ENCODE results near the gene TATDN3. TPM values are rescaled to one million over a fixed set of nuclear protein-coding genes. Genes with fewer than 3 reads are reported as not detected.

The TATDN3 gene
- polyA plus RNA-seq, 1 donor (not counting 4 experiments of a cell fraction or from before 2014, with no cell fraction given), result 11.6 TPM

DNA sequence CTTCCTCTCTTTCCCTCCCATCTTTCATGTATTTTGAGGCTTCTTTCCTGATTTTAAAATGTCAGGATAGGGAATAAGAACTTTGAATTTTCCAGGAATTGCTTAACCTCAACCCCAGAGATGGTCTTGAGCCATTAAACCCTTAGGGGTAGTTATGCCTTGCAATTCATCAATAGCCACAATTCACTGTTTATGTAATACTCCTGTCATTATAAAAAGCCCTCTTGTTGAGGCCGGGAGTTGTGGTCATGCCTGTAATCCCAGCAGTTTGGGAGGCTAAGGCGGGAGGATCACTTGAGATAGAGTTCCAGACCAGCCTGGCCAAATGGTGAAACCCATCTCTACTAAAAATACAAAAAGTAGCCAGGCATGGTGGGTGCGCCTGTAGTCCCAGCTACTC, 31.3 kb downstream of the TATDN3 start:
- dilution Hi-C loops (cut with MboI; ENCODE audit: extremely low pct_ligation_motif_present, low sequenced_read_pairs), result no loop called here
- H3K36me3 ChIP-seq (ENCODE audit: control insufficient read depth in 2 of 2, extremely low read depth in 1 of 2, insufficient read depth in 2 of 2, low read length in 2 of 2), result no peaks in the 10 kb centered on the region
- no peak overlapping the region for H2AFZ ChIP-seq (ENCODE audit: control insufficient read depth, low read length)

DNA sequence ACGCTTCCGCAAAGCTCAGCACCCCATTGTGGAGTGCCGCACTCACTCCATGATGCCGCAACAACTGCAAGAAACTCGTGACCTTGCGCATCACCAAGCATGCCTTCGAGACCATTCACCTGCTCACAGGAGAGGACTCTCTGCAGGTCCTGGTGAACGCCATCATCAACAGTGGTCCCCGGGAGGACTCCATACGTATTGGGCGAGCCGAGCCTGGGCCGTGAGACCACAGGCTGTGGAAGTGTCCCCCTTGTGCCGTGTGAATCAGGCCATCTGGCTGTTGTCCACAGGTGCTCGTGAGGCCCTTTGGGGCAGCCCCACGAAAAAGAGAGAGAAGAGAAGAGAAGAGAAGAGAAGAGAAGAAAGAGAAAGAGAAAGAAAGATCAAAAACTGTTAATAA, 32.5 kb downstream of the TATDN3 start:
- DNase-seq (ENCODE audit: low read depth, low spot score), result no peak
- H3K4me1 ChIP-seq (ENCODE audit: control insufficient read depth, extremely low read depth, insufficient read depth, low read length), result no peaks in the 10 kb centered on the region
- no peak for FAIRE-seq
- dilution Hi-C loops (cut with MboI; ENCODE audit: extremely low pct_ligation_motif_present, low sequenced_read_pairs), result no loop called here
- no peak for TF ChIP-seq EZH2 (IDR thresholded peaks at IDR 0.05; ENCODE audit: low read length)
- TF ChIP-seq, protein P1, sequence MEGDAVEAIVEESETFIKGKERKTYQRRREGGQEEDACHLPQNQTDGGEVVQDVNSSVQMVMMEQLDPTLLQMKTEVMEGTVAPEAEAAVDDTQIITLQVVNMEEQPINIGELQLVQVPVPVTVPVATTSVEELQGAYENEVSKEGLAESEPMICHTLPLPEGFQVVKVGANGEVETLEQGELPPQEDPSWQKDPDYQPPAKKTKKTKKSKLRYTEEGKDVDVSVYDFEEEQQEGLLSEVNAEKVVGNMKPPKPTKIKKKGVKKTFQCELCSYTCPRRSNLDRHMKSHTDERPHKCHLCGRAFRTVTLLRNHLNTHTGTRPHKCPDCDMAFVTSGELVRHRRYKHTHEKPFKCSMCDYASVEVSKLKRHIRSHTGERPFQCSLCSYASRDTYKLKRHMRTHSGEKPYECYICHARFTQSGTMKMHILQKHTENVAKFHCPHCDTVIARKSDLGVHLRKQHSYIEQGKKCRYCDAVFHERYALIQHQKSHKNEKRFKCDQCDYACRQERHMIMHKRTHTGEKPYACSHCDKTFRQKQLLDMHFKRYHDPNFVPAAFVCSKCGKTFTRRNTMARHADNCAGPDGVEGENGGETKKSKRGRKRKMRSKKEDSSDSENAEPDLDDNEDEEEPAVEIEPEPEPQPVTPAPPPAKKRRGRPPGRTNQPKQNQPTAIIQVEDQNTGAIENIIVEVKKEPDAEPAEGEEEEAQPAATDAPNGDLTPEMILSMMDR (optimal IDR thresholded peaks at IDR 0.05 in 1 of 3, IDR thresholded peaks at IDR 0.05 in 1 of 3, conservative IDR thresholded peaks at IDR 0.05 in 1 of 3; ENCODE audit: extremely low read depth in 1 of 3, insufficient read depth in 2 of 3, low read length in 3 of 3), result no peak
- no peak overlapping the region for H3K4me2 ChIP-seq (ENCODE audit: control insufficient read depth, extremely low read depth, insufficient read depth, low read depth, low read length)
- H3K9me1 ChIP-seq (ENCODE audit: control insufficient read depth, extremely low read depth, insufficient read depth, low read length), result no peaks in the 10 kb centered on the region
- no peaks in the 10 kb centered on the region for H4K20me1 ChIP-seq (ENCODE audit: control insufficient read depth, extremely low read depth, insufficient read depth, low read length)
- no peak overlapping the region for H3K27ac ChIP-seq (ENCODE audit: control insufficient read depth, insufficient read depth, low read length)
- peaks cover 11% of the 10 kb centered on the region for H3K9me3 ChIP-seq (ENCODE audit: control insufficient read depth, low read depth, low read length)
- H3K79me2 ChIP-seq (ENCODE audit: control insufficient read depth, insufficient read depth, low read length), result no peaks in the 10 kb centered on the region
- H3K36me3 ChIP-seq (ENCODE audit: control insufficient read depth in 2 of 2, extremely low read depth in 1 of 2, insufficient read depth in 2 of 2, low read length in 2 of 2), result no peaks in the 10 kb centered on the region
- H3K4me3 ChIP-seq (ENCODE audit: control insufficient read depth in 2 of 3, extremely low read depth in 1 of 3, insufficient read depth in 2 of 3, low read depth in 1 of 3, low read length in 3 of 3), result no peak overlapping the region
- H3K27me3 ChIP-seq (ENCODE audit: control insufficient read depth, extremely low read depth, insufficient read depth, low read length), result no peaks in the 10 kb centered on the region
- H3K9ac ChIP-seq (ENCODE audit: control insufficient read depth, extremely low read depth, insufficient read depth, low read length), result no peak overlapping the region
- H2AFZ ChIP-seq (ENCODE audit: control insufficient read depth, low read length), result no peak overlapping the region

More for the DNA sequence above, 31.3 kb downstream of the TATDN3 start:
- Histone ChIP-seq H3K79me2 (ENCODE audit: control insufficient read depth, insufficient read depth, low read length) (no peaks in the 10 kb centered on the region), H3K27ac (ENCODE audit: control insufficient read depth, insufficient read depth, low read length) (no peak overlapping the region), H3K9ac (ENCODE audit: control insufficient read depth, extremely low read depth, insufficient read depth, low read length) (no peak overlapping the region), H3K4me1 (ENCODE audit: control insufficient read depth, extremely low read depth, insufficient read depth, low read length) (no peaks in the 10 kb centered on the region), H4K20me1 (ENCODE audit: control insufficient read depth, extremely low read depth, insufficient read depth, low read length) (no peaks in the 10 kb centered on the region), H3K4me3 (ENCODE audit: control insufficient read depth in 2 of 3, extremely low read depth in 1 of 3, insufficient read depth in 2 of 3, low read depth in 1 of 3, low read length in 3 of 3) (no peak overlapping the region), H3K9me3 (ENCODE audit: control insufficient read depth, low read depth, low read length) (peaks cover 11% of the 10 kb centered on the region), H3K9me1 (ENCODE audit: control insufficient read depth, extremely low read depth, insufficient read depth, low read length) (no peaks in the 10 kb centered on the region), H3K27me3 (ENCODE audit: control insufficient read depth, extremely low read depth, insufficient read depth, low read length) (no peaks in the 10 kb centered on the region), H3K4me2 (ENCODE audit: control insufficient read depth, extremely low read depth, insufficient read depth, low read depth, low read length) (no peak overlapping the region)
- TF ChIP-seq EZH2 (IDR thresholded peaks at IDR 0.05; ENCODE audit: low read length), result no peak
- DNase-seq (ENCODE audit: low read depth, low spot score) (no peak), FAIRE-seq (no peak)

DNA sequence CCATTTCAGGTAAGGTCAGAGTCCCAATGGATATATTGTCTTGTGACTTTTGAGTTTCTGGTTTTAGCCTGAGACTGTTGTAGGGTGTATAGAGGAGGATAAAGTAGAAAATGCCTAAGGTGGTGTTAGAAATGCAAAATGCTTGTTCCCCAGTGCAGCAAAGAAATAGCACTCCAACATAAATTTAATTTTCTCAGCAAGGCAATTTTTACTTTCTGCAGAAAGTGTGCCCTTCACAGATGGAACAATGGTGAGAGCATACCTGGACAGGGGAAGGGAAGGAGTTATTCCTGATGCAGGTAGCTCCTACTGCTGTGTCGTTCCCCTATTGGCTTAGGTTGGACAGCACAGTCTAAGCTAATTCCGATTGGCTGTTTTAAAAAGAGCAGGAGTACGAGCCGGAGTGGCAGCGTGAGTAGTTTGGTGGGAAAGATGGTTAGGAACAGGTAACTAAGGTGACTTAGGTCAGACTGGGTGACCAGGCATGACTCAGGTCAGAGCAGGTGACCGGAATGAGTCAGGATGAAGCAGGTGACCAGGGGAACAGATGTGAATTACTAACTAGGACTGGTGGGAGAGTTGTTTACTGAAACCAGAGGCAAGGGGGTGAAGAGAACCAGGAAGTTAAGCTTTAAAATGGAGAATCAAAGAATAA, 34.2 kb downstream of the TATDN3 start:
- Histone ChIP-seq H3K4me2 (ENCODE audit: control insufficient read depth, extremely low read depth, insufficient read depth, low read depth, low read length) (no peak overlapping the region), H3K27me3 (ENCODE audit: control insufficient read depth, extremely low read depth, insufficient read depth, low read length) (no peaks in the 10 kb centered on the region), H3K9ac (ENCODE audit: control insufficient read depth, extremely low read depth, insufficient read depth, low read length) (no peak overlapping the region), H3K4me3 (ENCODE audit: control insufficient read depth in 2 of 3, extremely low read depth in 1 of 3, insufficient read depth in 2 of 3, low read depth in 1 of 3, low read length in 3 of 3) (no peak overlapping the region), H4K20me1 (ENCODE audit: control insufficient read depth, extremely low read depth, insufficient read depth, low read length) (no peaks in the 10 kb centered on the region), H3K9me1 (ENCODE audit: control insufficient read depth, extremely low read depth, insufficient read depth, low read length) (no peaks in the 10 kb centered on the region), H3K79me2 (ENCODE audit: control insufficient read depth, insufficient read depth, low read length) (no peaks in the 10 kb centered on the region), H2AFZ (ENCODE audit: control insufficient read depth, low read length) (no peak overlapping the region), H3K27ac (ENCODE audit: control insufficient read depth, insufficient read depth, low read length) (no peak overlapping the region), H3K4me1 (ENCODE audit: control insufficient read depth, extremely low read depth, insufficient read depth, low read length) (no peaks in the 10 kb centered on the region), H3K9me3 (ENCODE audit: control insufficient read depth, low read depth, low read length) (peaks cover 11% of the 10 kb centered on the region), H3K36me3 (ENCODE audit: control insufficient read depth in 2 of 2, extremely low read depth in 1 of 2, insufficient read depth in 2 of 2, low read length in 2 of 2) (no peaks in the 10 kb centered on the region)
- no peak for DNase-seq (ENCODE audit: low read depth, low spot score)
- dilution Hi-C loops (cut with MboI; ENCODE audit: extremely low pct_ligation_motif_present, low sequenced_read_pairs), result no loop called here
- FAIRE-seq, result no peak
- TF ChIP-seq, protein P1 (optimal IDR thresholded peaks at IDR 0.05 in 1 of 3, IDR thresholded peaks at IDR 0.05 in 1 of 3, conservative IDR thresholded peaks at IDR 0.05 in 1 of 3; ENCODE audit: extremely low read depth in 1 of 3, insufficient read depth in 2 of 3, low read length in 3 of 3), result no peak
- no peak for TF ChIP-seq EZH2 (IDR thresholded peaks at IDR 0.05; ENCODE audit: low read length)
